Activated CD8-positive, alpha-beta memory T cell treated with anti-CD3 and anti-CD28 coated beads, Interleukin-2, amount 10 ng/mL, durations not matched to agents 7 days and 5 days (primary cell): ENCODE measurements around the gene LDAH. TPM values are rescaled to one million over a fixed set of nuclear protein-coding genes. Genes with fewer than 3 reads are reported as not detected.
A peak's percentile ranks its signal among the peaks of the same experiment; 100 is the strongest.

ENCODE experiments used
- ATAC-seq: fragments of 150-1000 bp; cut with Tn5 transposase; one replicate; pipeline ENCODE4 v1.10.0; 2021; ENCODE audit warnings: moderate library complexity
- CTCF ChIA-PET: fragments of 350-600 bp; sonication (Branson Sonifier 250); formaldehyde crosslinking; loops from one replicate; lab custom pipeline; 2021; ENCODE audit warnings: antibody characterized with exemption; lab: Charles Lee
- DNase-seq: peaks from one replicate; pipeline ENCODE4 v3.0.0-alpha.2; 2020
- H3K27ac Mint-ChIP-seq: one replicate; pipeline ENCODE4 v1.8.0; 2021; ENCODE audit warnings: mild to moderate bottlenecking, mixed read lengths
- H3K27me3 Mint-ChIP-seq: one replicate; pipeline ENCODE4 v1.8.0; 2021; ENCODE audit warnings: mixed read lengths
- H3K36me3 Mint-ChIP-seq: one replicate; pipeline ENCODE4 v1.8.0; 2021; ENCODE audit warnings: mild to moderate bottlenecking, mixed read lengths
- H3K4me1 Mint-ChIP-seq: one replicate; pipeline ENCODE4 v1.8.0; 2021; ENCODE audit warnings: mixed read lengths
- H3K4me3 Mint-ChIP-seq: one replicate; pipeline ENCODE4 v1.8.0; 2021; ENCODE audit warnings: mild to moderate bottlenecking, moderate library complexity, mixed read lengths
- H3K9me3 Mint-ChIP-seq: one replicate; pipeline ENCODE4 v1.8.0; 2022; ENCODE audit warnings: low read depth, mixed read lengths
- total RNA-seq, 2 experiments: library from RNA; stranded (reverse); gene quantifications; one replicate each; pipeline ENCODE4 v1.2.3, GENCODE V29; 2021

The LDAH gene
- total RNA-seq, 2 experiments from 2014 or later: 21.3 to 23.7 TPM

- Mint-ChIP-seq H3K9me3 (no peaks in the 10 kb centered on the region), H3K4me3 (no peak overlapping the region), H3K27me3 (peaks cover 92% of the 10 kb centered on the region), H3K4me1 (peaks cover 13% of the 10 kb centered on the region), H3K27ac (no peak overlapping the region), H3K36me3 (no peaks in the 10 kb centered on the region)
- DNase-seq: no peak
- ATAC-seq: no peak
- CTCF ChIA-PET: interaction anchor here (2.0 to 8.6 kb wide), 2 partner anchors 13 to 299 kb away, joined by 10 to 154 read pairs; partner anchors contain the start of gene HS1BP3
These were observed 158.3 kb downstream of the LDAH start for GRCh38 chr2:20664431-20665242.

- CTCF ChIA-PET: interaction anchor here (2.0 to 8.6 kb wide), 2 partner anchors 13 to 299 kb away, joined by 10 to 154 read pairs; partner anchors contain the start of gene HS1BP3
- Mint-ChIP-seq H3K4me1 (peaks cover 13% of the 10 kb centered on the region), H3K4me3 (no peak overlapping the region), H3K36me3 (no peaks in the 10 kb centered on the region), H3K27ac (no peak overlapping the region), H3K27me3 (peaks cover 91% of the 10 kb centered on the region), H3K9me3 (no peaks in the 10 kb centered on the region)
- no peak for ATAC-seq
- DNase-seq: no peak
These were observed 158.9 kb downstream of the LDAH start for GRCh38 chr2:20664071-20664390.

- Mint-ChIP-seq H3K4me3 (no peak overlapping the region), H3K9me3 (no peaks in the 10 kb centered on the region)
- CTCF ChIA-PET: interaction anchor here (2.0 to 8.6 kb wide), 2 partner anchors 12 to 300 kb away, joined by 10 to 154 read pairs; partner anchors contain the start of gene HS1BP3
These were observed 159.5 kb downstream of the LDAH start for GRCh38 chr2:20663196-20664070.

GRCh38 chr2:20662308-20662937 is 160.5 kb downstream of the LDAH start:
- peaks cover 85% of the 10 kb centered on the region for H3K27me3 Mint-ChIP-seq
- no peak overlapping the region for H3K27ac Mint-ChIP-seq
- H3K9me3 Mint-ChIP-seq: no peaks in the 10 kb centered on the region
- H3K4me3 Mint-ChIP-seq: no peak overlapping the region
- ATAC-seq (no peak), DNase-seq (no peak)
- no peaks in the 10 kb centered on the region for H3K36me3 Mint-ChIP-seq
- CTCF ChIA-PET: interaction anchor here (0.7 to 8.6 kb wide), 20 partner anchors 8 to 344 kb away, joined by 3 to 154 read pairs (median 7); partner anchors contain the start of genes HS1BP3 and LDAH
- H3K4me1 Mint-ChIP-seq: peaks cover 13% of the 10 kb centered on the region

More at GRCh38 chr2:20663196-20664070, 159.5 kb downstream of the LDAH start:
- ATAC-seq (no peak), DNase-seq (no peak)
- no peaks in the 10 kb centered on the region for H3K36me3 Mint-ChIP-seq
- H3K27me3 Mint-ChIP-seq: peaks cover 89% of the 10 kb centered on the region
- H3K4me1 Mint-ChIP-seq: peaks cover 13% of the 10 kb centered on the region
- H3K27ac Mint-ChIP-seq: no peak overlapping the region

GRCh38 chr2:20661421-20662307 is 161.2 kb downstream of the LDAH start:
- no peaks in the 10 kb centered on the region for H3K36me3 Mint-ChIP-seq
- H3K27ac Mint-ChIP-seq: no peak overlapping the region
- ATAC-seq: peak; percentile 73
- no peak overlapping the region for H3K4me3 Mint-ChIP-seq
- peaks cover 12% of the 10 kb centered on the region for H3K4me1 Mint-ChIP-seq
- peaks cover 82% of the 10 kb centered on the region for H3K27me3 Mint-ChIP-seq
- peak; percentile 75 for DNase-seq
- CTCF ChIA-PET: interaction anchor here (0.6 to 8.6 kb wide), 35 partner anchors 9 to 381 kb away, joined by 3 to 154 read pairs (median 4); partner anchors contain the start of genes HS1BP3 and LDAH
- H3K9me3 Mint-ChIP-seq: no peaks in the 10 kb centered on the region

GRCh38 chr2:20660506-20661420 is 162.1 kb downstream of the LDAH start:
- H3K36me3 Mint-ChIP-seq: no peaks in the 10 kb centered on the region
- H3K27ac Mint-ChIP-seq: no peak overlapping the region
- no peaks in the 10 kb centered on the region for H3K9me3 Mint-ChIP-seq
- H3K27me3 Mint-ChIP-seq: peaks cover 76% of the 10 kb centered on the region
- H3K4me1 Mint-ChIP-seq: peaks cover 5% of the 10 kb centered on the region
- no peak overlapping the region for H3K4me3 Mint-ChIP-seq
- CTCF ChIA-PET: interaction anchor here (0.7 to 8.6 kb wide), 31 partner anchors 9 to 382 kb away, joined by 3 to 154 read pairs (median 4); partner anchors contain the start of genes HS1BP3 and LDAH
- no peak for ATAC-seq
- DNase-seq: no peak

- H3K4me3 Mint-ChIP-seq: no peak overlapping the region
- CTCF ChIA-PET: interaction anchor here (1.0 to 2.0 kb wide), 2 partner anchors 9 to 306 kb away, joined by 3 to 7 read pairs; no protein-coding TSS in a partner anchor
- H3K9me3 Mint-ChIP-seq: no peaks in the 10 kb centered on the region
- ATAC-seq (no peak), DNase-seq (no peak)
- peaks cover 58% of the 10 kb centered on the region for H3K27me3 Mint-ChIP-seq
- H3K36me3 Mint-ChIP-seq: no peaks in the 10 kb centered on the region
- H3K4me1 Mint-ChIP-seq: no peaks in the 10 kb centered on the region
- no peak overlapping the region for H3K27ac Mint-ChIP-seq
These were observed 165.2 kb downstream of the LDAH start for GRCh38 chr2:20657522-20658235.

GRCh38 chr2:20656561-20656960 is 166.3 kb downstream of the LDAH start:
- H3K4me1 Mint-ChIP-seq: peaks cover 1% of the 10 kb centered on the region
- ATAC-seq: no peak
- CTCF ChIA-PET: interaction anchor here (1.0 to 2.0 kb wide), 2 partner anchors 10 to 307 kb away, joined by 3 to 7 read pairs; no protein-coding TSS in a partner anchor
- DNase-seq: no peak
- H3K27me3 Mint-ChIP-seq: peaks cover 46% of the 10 kb centered on the region
- no peak overlapping the region for H3K27ac Mint-ChIP-seq
- H3K4me3 Mint-ChIP-seq: no peak overlapping the region
- no peaks in the 10 kb centered on the region for H3K9me3 Mint-ChIP-seq
- no peaks in the 10 kb centered on the region for H3K36me3 Mint-ChIP-seq

GRCh38 chr2:20654535-20654813 is 168.4 kb downstream of the LDAH start:
- ATAC-seq (no peak), DNase-seq (no peak)
- Mint-ChIP-seq H3K27ac (no peak overlapping the region), H3K4me3 (no peak overlapping the region), H3K9me3 (no peaks in the 10 kb centered on the region), H3K4me1 (peaks cover 15% of the 10 kb centered on the region), H3K27me3 (peaks cover 27% of the 10 kb centered on the region), H3K36me3 (no peaks in the 10 kb centered on the region)
- CTCF ChIA-PET: interaction anchor here (0.6 to 2.0 kb wide), 3 partner anchors 12 to 309 kb away, joined by 3 to 6 read pairs (median 5); no protein-coding TSS in a partner anchor

- Mint-ChIP-seq H3K4me1 (peaks cover 19% of the 10 kb centered on the region), H3K4me3 (no peak overlapping the region), H3K27me3 (peaks cover 22% of the 10 kb centered on the region), H3K36me3 (no peaks in the 10 kb centered on the region), H3K27ac (no peak overlapping the region), H3K9me3 (no peaks in the 10 kb centered on the region)
- CTCF ChIA-PET: interaction anchor here (0.6 to 4.4 kb wide), 4 partner anchors 7 to 309 kb away, joined by 3 to 44 read pairs (median 6); no protein-coding TSS in a partner anchor
- DNase-seq (no peak), ATAC-seq (no peak)
These were observed 169.0 kb downstream of the LDAH start for GRCh38 chr2:20653695-20654534.
